Measurements from ENCODE around the gene SURF4.
"Not testable (repeated sequence)": the region's sequence is repeated elsewhere in the genome, so short reads cannot be mapped to it uniquely, and the experiment has no call there.

Gene SURF4

DNA sequence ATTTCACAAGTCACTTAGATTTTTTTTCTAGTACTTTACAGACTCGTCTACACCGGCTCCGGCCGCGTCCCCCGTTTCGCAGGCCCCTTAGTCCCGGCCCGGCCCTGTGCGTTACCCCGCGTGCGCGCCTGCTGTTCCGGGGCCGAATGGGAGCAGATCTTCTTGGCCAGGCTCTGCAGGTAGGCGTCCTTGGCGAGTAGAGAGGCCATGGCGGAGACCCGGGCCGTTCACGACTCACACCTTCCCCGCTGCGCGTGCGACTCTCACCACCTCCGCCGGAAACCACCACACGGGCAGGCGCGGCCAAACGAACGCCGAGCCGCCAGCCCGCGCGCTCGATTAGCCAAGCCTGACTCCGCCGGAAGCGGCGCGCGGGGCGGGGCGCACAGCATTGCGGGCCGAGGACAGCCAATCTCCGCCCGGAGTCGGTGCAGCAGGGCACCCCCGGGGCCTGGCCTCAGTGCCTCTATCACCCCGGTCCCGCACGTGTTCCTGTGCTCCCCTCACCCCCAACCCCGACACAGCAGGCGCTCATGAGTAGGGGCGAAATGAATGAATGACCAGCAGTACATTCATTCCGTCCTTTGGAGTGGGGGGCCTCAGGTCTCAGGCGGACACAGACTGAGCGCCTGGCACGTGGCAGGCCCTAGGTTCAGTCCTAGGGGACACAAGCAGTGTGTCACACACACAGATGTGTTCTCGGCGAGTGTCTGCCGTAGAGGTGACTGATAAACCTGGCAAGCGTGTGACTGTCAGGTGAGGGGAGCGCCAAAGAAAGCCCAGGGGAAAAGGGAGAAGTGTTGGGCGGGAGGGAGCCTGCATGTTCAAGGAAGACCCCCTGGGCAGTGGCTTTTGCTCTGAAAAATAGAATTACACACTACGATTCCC, 39.7 kb downstream of the SURF4 start, which contains the start of gene SURF6:
Gene SURF6, minus strand, starts transcription at position 265 of the 888 bp plus-strand sequence. Its CDS starts 56 bp downstream, at position 209.
- Histone ChIP-seq H3K9me3 (ENCODE audit: control insufficient read depth in 1 of 2, low read length in 2 of 2) (no peaks in the 10 kb centered on the region), H3K4me1 (ENCODE audit: control insufficient read depth in 1 of 2, insufficient read depth in 2 of 2, low read length in 2 of 2) (peaks cover 27 to 43% of the 10 kb centered on the region in 2 donors), H3K9ac (ENCODE audit: low read depth in 1 of 2, low read length in 2 of 2) (peak within 1 kb of the TSS; percentile 79 to 81), H3K27me3 (ENCODE audit: control insufficient read depth in 1 of 2, insufficient read depth in 2 of 2, low read length in 2 of 2) (no peaks in the 10 kb centered on the region), H3K4me3 (ENCODE audit: low read depth in 1 of 2, low read length in 2 of 2) (peak within 1 kb of the TSS; percentile 85 to 97), H3K27ac (ENCODE audit: low read depth, low read length) (peak within 1 kb of the TSS; percentile 50), H3K36me3 (ENCODE audit: control insufficient read depth in 1 of 2, insufficient read depth in 2 of 2, low read length in 2 of 2) (peaks cover 35 to 55% of the 10 kb centered on the region in 2 donors)

DNA sequence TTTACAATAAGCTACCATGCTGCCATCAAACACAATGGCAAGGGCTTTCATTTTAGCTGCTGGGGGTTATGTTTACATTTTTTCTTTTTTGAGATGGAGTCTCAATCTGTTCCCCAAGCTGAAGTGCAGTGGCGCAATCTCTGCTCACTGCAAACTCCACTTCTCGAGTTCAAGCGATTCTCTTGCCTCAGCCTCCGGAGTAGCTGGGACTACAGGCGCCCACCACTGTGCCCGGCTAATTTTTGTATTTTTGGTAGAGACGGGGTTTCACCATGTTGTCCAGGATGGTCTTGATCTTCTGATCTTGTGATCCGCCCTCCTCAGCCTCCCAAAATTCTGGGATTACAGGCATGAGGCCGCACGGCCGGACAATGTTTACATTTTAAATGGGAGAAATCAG, 41.0 kb downstream of the SURF4 start:
- H3K9me3 ChIP-seq (ENCODE audit: control insufficient read depth in 1 of 2, low read length in 2 of 2); H3K27me3 ChIP-seq (ENCODE audit: control insufficient read depth in 1 of 2, insufficient read depth in 2 of 2, low read length in 2 of 2): not testable (repeated sequence)
- Histone ChIP-seq H3K9ac (ENCODE audit: low read depth in 1 of 2, low read length in 2 of 2) (peak overlapping the region; percentile 79 to 81), H3K4me3 (ENCODE audit: low read depth in 1 of 2, low read length in 2 of 2) (peak overlapping the region; percentile 85 to 97), H3K36me3 (ENCODE audit: control insufficient read depth in 1 of 2, insufficient read depth in 2 of 2, low read length in 2 of 2) (peaks cover 38 to 51% of the 10 kb centered on the region in 2 donors), H3K4me1 (ENCODE audit: control insufficient read depth in 1 of 2, insufficient read depth in 2 of 2, low read length in 2 of 2) (peaks cover 27 to 34% of the 10 kb centered on the region in 2 donors), H3K27ac (ENCODE audit: low read depth, low read length) (peak overlapping the region; percentile 5)

DNA sequence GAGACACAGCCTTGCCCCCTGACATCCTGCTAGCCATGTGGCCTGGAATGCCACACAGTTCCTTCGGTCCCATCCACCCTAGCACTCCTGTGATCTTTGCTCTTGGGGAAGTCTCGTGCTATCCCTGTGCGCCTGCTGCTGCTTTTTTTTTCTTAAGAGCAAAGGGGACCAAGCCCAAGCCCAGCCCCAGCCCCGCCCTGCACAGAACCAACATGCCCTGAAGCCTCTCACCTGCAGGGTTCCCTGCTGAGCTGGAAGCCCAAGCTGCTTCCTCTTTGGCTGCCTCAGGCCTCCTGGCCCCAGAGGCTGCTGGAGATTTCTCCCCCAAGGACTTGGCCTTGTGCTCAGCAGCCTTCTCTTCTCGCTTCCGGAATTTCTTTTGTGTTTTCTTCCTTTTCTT, 41.7 kb downstream of the SURF4 start:
- Histone ChIP-seq H3K27me3 (ENCODE audit: control insufficient read depth in 1 of 2, insufficient read depth in 2 of 2, low read length in 2 of 2) (no peaks in the 10 kb centered on the region), H3K4me3 (ENCODE audit: low read depth in 1 of 2, low read length in 2 of 2) (peak overlapping the region; percentile 85 to 97), H3K9me3 (ENCODE audit: control insufficient read depth in 1 of 2, low read length in 2 of 2) (no peaks in the 10 kb centered on the region), H3K4me1 (ENCODE audit: control insufficient read depth in 1 of 2, insufficient read depth in 2 of 2, low read length in 2 of 2) (peaks cover 27 to 30% of the 10 kb centered on the region in 2 donors), H3K9ac (ENCODE audit: low read depth in 1 of 2, low read length in 2 of 2) (peak overlapping the region; percentile 19 to 79), H3K27ac (ENCODE audit: low read depth, low read length) (peak overlapping the region; percentile 5), H3K36me3 (ENCODE audit: control insufficient read depth in 1 of 2, insufficient read depth in 2 of 2, low read length in 2 of 2) (peaks cover 31 to 46% of the 10 kb centered on the region in 2 donors)

DNA sequence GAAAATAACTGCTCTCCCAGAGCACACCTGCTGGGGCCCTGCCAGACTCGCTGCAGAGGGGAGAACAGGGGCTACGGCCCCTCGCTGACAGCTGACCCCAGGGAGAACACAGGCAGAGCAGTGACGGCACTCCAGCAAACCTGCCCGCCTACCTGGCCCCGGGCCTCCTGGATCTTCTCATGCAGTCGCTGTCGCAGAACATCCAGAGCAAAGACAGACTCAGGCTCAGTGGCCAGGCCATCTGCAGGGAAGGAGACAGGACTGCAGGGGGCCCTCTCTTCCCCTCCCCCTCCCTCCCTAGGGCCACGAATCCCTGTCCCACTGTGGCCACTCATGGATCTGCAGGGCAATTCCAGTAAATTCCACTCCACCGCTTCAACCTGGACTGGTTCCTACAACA, 42.3 kb downstream of the SURF4 start:
- Histone ChIP-seq H3K4me3 (ENCODE audit: low read depth in 1 of 2, low read length in 2 of 2) (peak overlapping the region; percentile 23 to 59), H3K27ac (ENCODE audit: low read depth, low read length) (peak overlapping the region; percentile 0), H3K9me3 (ENCODE audit: control insufficient read depth in 1 of 2, low read length in 2 of 2) (no peaks in the 10 kb centered on the region), H3K27me3 (ENCODE audit: control insufficient read depth in 1 of 2, insufficient read depth in 2 of 2, low read length in 2 of 2) (no peaks in the 10 kb centered on the region), H3K36me3 (ENCODE audit: control insufficient read depth in 1 of 2, insufficient read depth in 2 of 2, low read length in 2 of 2) (peaks cover 31 to 42% of the 10 kb centered on the region in 2 donors), H3K4me1 (ENCODE audit: control insufficient read depth in 1 of 2, insufficient read depth in 2 of 2, low read length in 2 of 2) (peaks cover 27 to 30% of the 10 kb centered on the region in 2 donors), H3K9ac (ENCODE audit: low read depth in 1 of 2, low read length in 2 of 2) (peak overlapping the region; percentile 19 to 42)

DNA sequence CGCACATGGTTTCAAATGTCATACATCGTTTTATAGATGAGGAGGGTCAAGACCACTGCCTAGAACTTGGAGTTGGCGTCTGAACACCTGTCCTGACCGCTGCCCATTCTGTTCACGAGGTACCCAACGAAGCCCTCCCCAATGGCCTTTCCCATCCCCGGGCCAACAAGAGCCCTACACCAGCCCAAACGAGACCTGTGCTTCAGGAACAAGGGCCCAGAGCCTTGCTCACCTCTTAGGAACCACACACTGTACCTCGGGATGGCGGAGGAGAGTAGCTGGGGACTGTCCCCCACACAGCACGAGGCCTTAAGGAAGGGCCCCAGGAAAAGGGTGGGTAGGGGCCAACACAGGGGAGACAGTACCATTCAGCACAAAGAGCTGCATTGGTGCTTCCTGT, 42.8 kb downstream of the SURF4 start:
- peaks cover 31 to 42% of the 10 kb centered on the region in 2 donors for H3K36me3 ChIP-seq (ENCODE audit: control insufficient read depth in 1 of 2, insufficient read depth in 2 of 2, low read length in 2 of 2)
- peak overlapping the region in 1 of 2 donors; percentile 42 for H3K9ac ChIP-seq (ENCODE audit: low read depth in 1 of 2, low read length in 2 of 2)
- H3K4me1 ChIP-seq (ENCODE audit: control insufficient read depth in 1 of 2, insufficient read depth in 2 of 2, low read length in 2 of 2): peaks cover 27 to 30% of the 10 kb centered on the region in 2 donors

DNA sequence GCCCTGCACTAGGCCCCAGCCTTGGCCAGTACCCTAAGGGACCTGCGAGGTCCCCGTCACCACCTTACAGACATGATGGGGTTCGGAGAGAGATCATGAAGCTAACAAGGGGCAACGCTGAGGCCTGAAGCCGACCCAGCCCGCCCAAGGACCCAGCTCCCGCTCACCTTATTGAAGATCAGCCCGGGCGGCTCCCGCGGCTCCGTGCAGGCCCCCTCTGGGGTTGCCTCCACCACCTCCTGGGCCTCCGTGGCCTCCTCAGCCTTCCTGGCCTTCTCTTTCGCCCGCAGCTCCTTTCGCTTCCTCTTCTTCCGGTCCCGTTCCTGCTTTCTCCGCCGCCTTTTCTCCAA, 43.5 kb downstream of the SURF4 start:
- Histone ChIP-seq H3K9ac (ENCODE audit: low read depth in 1 of 2, low read length in 2 of 2) (no peak overlapping the region), H3K27me3 (ENCODE audit: control insufficient read depth in 1 of 2, insufficient read depth in 2 of 2, low read length in 2 of 2) (no peaks in the 10 kb centered on the region), H3K4me3 (ENCODE audit: low read depth in 1 of 2, low read length in 2 of 2) (no peak overlapping the region), H3K4me1 (ENCODE audit: control insufficient read depth in 1 of 2, insufficient read depth in 2 of 2, low read length in 2 of 2) (peaks cover 27 to 30% of the 10 kb centered on the region in 2 donors), H3K36me3 (ENCODE audit: control insufficient read depth in 1 of 2, insufficient read depth in 2 of 2, low read length in 2 of 2) (peaks cover 31 to 42% of the 10 kb centered on the region in 2 donors), H3K9me3 (ENCODE audit: control insufficient read depth in 1 of 2, low read length in 2 of 2) (no peaks in the 10 kb centered on the region), H3K27ac (ENCODE audit: low read depth, low read length) (no peak overlapping the region)

More for the DNA sequence above, 42.8 kb downstream of the SURF4 start:
- no peak overlapping the region for H3K27ac ChIP-seq (ENCODE audit: low read depth, low read length)
- H3K4me3 ChIP-seq (ENCODE audit: low read depth in 1 of 2, low read length in 2 of 2): no peak overlapping the region
- H3K9me3 ChIP-seq (ENCODE audit: control insufficient read depth in 1 of 2, low read length in 2 of 2): no peaks in the 10 kb centered on the region
- no peaks in the 10 kb centered on the region for H3K27me3 ChIP-seq (ENCODE audit: control insufficient read depth in 1 of 2, insufficient read depth in 2 of 2, low read length in 2 of 2)

DNA sequence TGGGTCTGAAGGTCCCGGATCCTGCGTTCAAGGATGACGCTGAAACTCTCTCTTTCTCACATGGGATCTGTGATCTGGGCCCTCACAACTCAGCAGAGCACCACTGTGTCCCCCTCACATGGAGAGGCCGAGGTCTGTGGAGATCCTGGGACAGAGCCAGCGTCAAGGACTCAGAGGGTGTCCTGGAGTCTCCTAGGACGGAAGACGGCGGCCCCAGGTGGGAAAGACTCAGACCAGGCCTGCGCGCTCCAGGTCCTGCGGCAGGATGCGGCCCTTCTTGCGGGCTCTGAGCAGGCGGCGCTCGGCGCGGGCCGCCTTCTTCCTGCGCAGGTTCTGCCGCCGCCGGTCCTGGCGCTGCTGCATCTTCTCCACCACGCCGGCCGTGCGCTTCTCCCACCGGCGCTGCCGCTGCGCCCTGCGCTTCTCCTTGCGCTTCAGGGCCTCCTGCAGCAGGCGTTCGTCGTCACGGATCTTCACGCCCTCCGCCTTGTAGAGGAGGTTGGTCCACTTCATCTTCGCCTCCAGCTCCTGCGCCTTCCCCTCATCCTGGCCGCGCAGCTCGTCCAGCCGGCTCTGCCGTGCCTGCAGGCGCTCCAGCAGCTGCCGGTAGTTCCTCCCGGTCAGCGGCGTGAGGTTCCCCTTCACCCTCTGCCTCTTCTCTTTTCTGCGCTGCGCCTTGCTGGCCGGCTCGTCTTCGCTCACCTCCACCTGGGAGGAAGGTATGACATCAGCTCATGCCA, 44.0 kb downstream of the SURF4 start:
- Histone ChIP-seq H3K27me3 (ENCODE audit: control insufficient read depth in 1 of 2, insufficient read depth in 2 of 2, low read length in 2 of 2) (no peaks in the 10 kb centered on the region), H3K27ac (ENCODE audit: low read depth, low read length) (no peak overlapping the region), H3K4me1 (ENCODE audit: control insufficient read depth in 1 of 2, insufficient read depth in 2 of 2, low read length in 2 of 2) (peaks cover 27 to 30% of the 10 kb centered on the region in 2 donors), H3K9me3 (ENCODE audit: control insufficient read depth in 1 of 2, low read length in 2 of 2) (no peaks in the 10 kb centered on the region), H3K4me3 (ENCODE audit: low read depth in 1 of 2, low read length in 2 of 2) (no peak overlapping the region), H3K36me3 (ENCODE audit: control insufficient read depth in 1 of 2, insufficient read depth in 2 of 2, low read length in 2 of 2) (peaks cover 31 to 42% of the 10 kb centered on the region in 2 donors), H3K9ac (ENCODE audit: low read depth in 1 of 2, low read length in 2 of 2) (no peak overlapping the region)

DNA sequence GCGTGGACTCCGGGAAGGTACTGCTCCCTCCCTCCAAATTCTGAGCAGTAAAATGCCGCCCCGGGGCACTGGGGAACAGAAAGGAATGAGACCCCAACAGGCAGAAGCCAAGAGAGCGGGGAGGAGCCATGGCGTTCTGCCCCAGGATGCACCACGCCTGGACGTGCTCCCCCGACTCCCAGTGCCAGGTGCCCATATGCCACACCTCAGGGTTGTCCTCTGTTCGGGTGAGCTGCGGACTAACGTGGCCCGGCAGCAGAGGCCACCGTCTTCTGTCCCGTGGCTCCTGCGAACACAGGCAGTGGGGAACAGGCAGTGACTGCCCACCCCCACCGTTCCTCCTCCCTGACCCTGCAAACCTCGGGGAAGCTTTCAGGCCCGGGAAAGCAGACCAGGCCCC, 44.6 kb downstream of the SURF4 start:
- Histone ChIP-seq H3K4me3 (ENCODE audit: low read depth in 1 of 2, low read length in 2 of 2) (no peak overlapping the region), H3K36me3 (ENCODE audit: control insufficient read depth in 1 of 2, insufficient read depth in 2 of 2, low read length in 2 of 2) (peaks cover 31 to 42% of the 10 kb centered on the region in 2 donors), H3K9ac (ENCODE audit: low read depth in 1 of 2, low read length in 2 of 2) (no peak overlapping the region), H3K9me3 (ENCODE audit: control insufficient read depth in 1 of 2, low read length in 2 of 2) (no peaks in the 10 kb centered on the region), H3K27me3 (ENCODE audit: control insufficient read depth in 1 of 2, insufficient read depth in 2 of 2, low read length in 2 of 2) (no peaks in the 10 kb centered on the region), H3K4me1 (ENCODE audit: control insufficient read depth in 1 of 2, insufficient read depth in 2 of 2, low read length in 2 of 2) (peaks cover 23 to 25% of the 10 kb centered on the region in 2 donors), H3K27ac (ENCODE audit: low read depth, low read length) (no peak overlapping the region)

DNA sequence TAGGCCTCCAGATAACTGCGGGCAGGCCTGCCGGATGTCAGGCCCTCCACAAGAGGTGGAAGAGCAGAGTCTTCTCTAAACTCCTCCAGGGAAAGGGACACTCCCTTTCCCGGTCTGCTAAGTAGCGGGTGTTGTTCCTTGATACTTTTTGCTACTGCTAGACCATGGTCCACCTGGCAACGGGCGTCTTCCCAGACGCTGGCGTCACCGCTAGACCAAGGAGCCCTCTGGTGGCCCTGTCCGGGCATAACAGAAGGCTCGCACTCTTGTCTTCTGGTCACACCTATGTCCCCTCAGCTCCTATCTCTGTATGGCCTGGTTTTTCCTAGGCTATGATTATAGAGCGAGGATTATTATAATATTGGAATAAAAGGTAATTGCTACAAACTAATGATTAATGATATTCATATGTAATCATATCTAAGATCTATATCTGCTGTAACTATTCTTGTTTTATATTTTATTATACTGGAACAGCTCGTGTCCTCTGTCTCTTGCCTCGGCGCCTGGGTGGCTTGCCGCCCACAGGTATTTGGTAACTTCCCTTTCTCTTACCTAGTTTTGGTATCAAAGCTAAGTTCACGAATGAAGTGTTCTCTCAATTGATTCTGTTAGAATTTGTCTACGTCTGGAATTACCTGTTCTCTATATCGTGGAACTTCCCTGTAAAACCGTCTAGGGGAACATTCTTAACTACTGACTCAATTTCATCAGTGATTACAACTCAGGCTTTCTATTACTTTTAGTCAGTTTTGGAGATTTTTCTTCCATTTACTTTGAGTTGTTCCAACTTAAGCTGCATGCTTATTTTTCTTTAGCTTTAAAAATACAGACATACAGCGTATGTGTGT, 46.3 kb downstream of the SURF4 start:
- H3K36me3 ChIP-seq (ENCODE audit: control insufficient read depth in 1 of 2, insufficient read depth in 2 of 2, low read length in 2 of 2): peaks cover 31 to 39% of the 10 kb centered on the region in 2 donors
- not testable (repeated sequence) for H3K9me3 ChIP-seq (ENCODE audit: control insufficient read depth in 1 of 2, low read length in 2 of 2); H3K4me3 ChIP-seq (ENCODE audit: low read depth in 1 of 2, low read length in 2 of 2); H3K27ac ChIP-seq (ENCODE audit: low read depth, low read length); H3K9ac ChIP-seq (ENCODE audit: low read depth in 1 of 2, low read length in 2 of 2); H3K27me3 ChIP-seq (ENCODE audit: control insufficient read depth in 1 of 2, insufficient read depth in 2 of 2, low read length in 2 of 2)
- H3K4me1 ChIP-seq (ENCODE audit: control insufficient read depth in 1 of 2, insufficient read depth in 2 of 2, low read length in 2 of 2): peaks cover 15 to 16% of the 10 kb centered on the region in 2 donors
